ENCODE measurements around the gene C6.

DNA sequence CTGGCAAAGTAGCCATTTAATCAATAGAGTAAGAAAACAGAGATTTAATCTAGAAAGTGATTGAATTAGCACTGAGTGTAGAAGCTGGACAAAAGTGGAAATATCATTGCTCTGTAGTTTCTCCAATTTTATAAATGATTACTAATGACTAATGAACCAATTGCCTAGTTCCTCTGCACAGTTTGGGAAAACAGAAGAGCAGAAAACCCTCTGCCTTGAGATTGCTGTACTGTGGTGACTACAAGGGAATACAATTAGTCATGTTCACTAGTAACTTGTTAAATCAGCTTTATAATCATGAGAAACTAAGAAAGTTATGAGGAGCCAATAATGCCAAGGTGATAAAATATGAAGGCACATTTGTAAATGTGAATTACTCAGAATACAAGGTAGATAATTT, 21.1 kb upstream of the C6 start:
- TF ChIP-seq, protein P1, sequence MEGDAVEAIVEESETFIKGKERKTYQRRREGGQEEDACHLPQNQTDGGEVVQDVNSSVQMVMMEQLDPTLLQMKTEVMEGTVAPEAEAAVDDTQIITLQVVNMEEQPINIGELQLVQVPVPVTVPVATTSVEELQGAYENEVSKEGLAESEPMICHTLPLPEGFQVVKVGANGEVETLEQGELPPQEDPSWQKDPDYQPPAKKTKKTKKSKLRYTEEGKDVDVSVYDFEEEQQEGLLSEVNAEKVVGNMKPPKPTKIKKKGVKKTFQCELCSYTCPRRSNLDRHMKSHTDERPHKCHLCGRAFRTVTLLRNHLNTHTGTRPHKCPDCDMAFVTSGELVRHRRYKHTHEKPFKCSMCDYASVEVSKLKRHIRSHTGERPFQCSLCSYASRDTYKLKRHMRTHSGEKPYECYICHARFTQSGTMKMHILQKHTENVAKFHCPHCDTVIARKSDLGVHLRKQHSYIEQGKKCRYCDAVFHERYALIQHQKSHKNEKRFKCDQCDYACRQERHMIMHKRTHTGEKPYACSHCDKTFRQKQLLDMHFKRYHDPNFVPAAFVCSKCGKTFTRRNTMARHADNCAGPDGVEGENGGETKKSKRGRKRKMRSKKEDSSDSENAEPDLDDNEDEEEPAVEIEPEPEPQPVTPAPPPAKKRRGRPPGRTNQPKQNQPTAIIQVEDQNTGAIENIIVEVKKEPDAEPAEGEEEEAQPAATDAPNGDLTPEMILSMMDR (IDR thresholded peaks at IDR 0.05): no peak
- no peak for TF ChIP-seq EZH2 (IDR thresholded peaks at IDR 0.05)
